Body of pancreas (tissue), 4 donors: ENCODE data around the gene NT5DC3. TPM values are rescaled to one million over a fixed set of nuclear protein-coding genes. Genes with fewer than 3 reads are reported as not detected.

ENCODE experiments used
- ATAC-seq: fragments of 150-250 bp; one replicate; pipeline ENCODE4 v1.9.1; 2016
- DNase-seq, 4 donors: peaks; one replicate each; pipeline ENCODE4 v3.0.0-alpha.2; 2019
- H3K27ac ChIP-seq, 4 donors: fragments of 200-600 bp; sonication (generic); 1 replicate in 3 of 4; 2 replicates in 1 of 4; pipeline versions ENCODE4 v1.5.1 to v1.6.1; 2016 to 2019; ENCODE audit warnings: mild to moderate bottlenecking in 1 of 4, mixed read lengths in 1 of 4, moderate library complexity in 1 of 4
- H3K27me3 ChIP-seq, 2 donors: fragments of 200-600 bp; sonication (generic); one replicate each; pipeline ENCODE4 v1.6.0; 2016; ENCODE audit warnings: mild to moderate bottlenecking in 1 of 2
- H3K36me3 ChIP-seq, 2 donors: fragments of 200-600 bp; sonication (generic); replicated peaks in 1 of 2; 2 replicates each; pipeline ENCODE4 v1.5.1; 2016; ENCODE audit warnings: low read depth in 2 of 2; ENCODE audit not compliant: insufficient read depth in 1 of 2
- H3K4me1 ChIP-seq: fragments of 200-600 bp; sonication (generic); one replicate; pipeline ENCODE4 v1.6.0; 2016
- H3K4me3 ChIP-seq, 2 donors: fragments of 200-600 bp; sonication (generic); 1 replicate in 1 of 2; 2 replicates in 1 of 2; pipeline ENCODE4 v1.5.1; 2016 to 2019
- H3K9me3 ChIP-seq, 3 donors: fragments of 200-600 bp; sonication (generic); 1 replicate in 2 of 3; 2 replicates in 1 of 3; pipeline ENCODE4 v1.5.1; 2016
- POLR2A ChIP-seq, 3 donors: fragments of 450-650 bp; IDR thresholded peaks; one replicate each; pipeline ENCODE4 v1.6.1; 2016; ENCODE audit warnings: antibody characterized with exemption in 3 of 3, mild to moderate bottlenecking in 2 of 3
- WGBS, 2 donors: methylation state at CpG; one replicate each; pipeline ENCODE4 v1.1.5; 2017; 5-methylcytosine and 5-hydroxymethylcytosine counted together
- intact Hi-C: fragments of 100-400 bp; cut with DNase I; formaldehyde crosslinking; loops from one replicate; pipeline ENCODE4 v1.15.1; 2023
- total RNA-seq, 2 donors: library from RNA; depleted of rRNA; stranded (reverse); fragments of >200 nt; gene quantifications; one replicate each; pipeline ENCODE4 v1.1.0, GENCODE V29; 2016
- TF ChIP-seq, protein P1 (sequence below), 7 experiments: fragments of 450-650 bp in 4 of 7; fragments of 200-600 bp in 3 of 7; sonication (generic) in 3 of 7; IDR thresholded peaks; one replicate each; pipeline ENCODE4 v1.5.1; 2016 to 2019; ENCODE audit warnings: antibody characterized with exemption in 7 of 7

Gene NT5DC3
- total RNA-seq, 2 donors from 2014 or later: 5.2 to 14.5 TPM

DNA sequence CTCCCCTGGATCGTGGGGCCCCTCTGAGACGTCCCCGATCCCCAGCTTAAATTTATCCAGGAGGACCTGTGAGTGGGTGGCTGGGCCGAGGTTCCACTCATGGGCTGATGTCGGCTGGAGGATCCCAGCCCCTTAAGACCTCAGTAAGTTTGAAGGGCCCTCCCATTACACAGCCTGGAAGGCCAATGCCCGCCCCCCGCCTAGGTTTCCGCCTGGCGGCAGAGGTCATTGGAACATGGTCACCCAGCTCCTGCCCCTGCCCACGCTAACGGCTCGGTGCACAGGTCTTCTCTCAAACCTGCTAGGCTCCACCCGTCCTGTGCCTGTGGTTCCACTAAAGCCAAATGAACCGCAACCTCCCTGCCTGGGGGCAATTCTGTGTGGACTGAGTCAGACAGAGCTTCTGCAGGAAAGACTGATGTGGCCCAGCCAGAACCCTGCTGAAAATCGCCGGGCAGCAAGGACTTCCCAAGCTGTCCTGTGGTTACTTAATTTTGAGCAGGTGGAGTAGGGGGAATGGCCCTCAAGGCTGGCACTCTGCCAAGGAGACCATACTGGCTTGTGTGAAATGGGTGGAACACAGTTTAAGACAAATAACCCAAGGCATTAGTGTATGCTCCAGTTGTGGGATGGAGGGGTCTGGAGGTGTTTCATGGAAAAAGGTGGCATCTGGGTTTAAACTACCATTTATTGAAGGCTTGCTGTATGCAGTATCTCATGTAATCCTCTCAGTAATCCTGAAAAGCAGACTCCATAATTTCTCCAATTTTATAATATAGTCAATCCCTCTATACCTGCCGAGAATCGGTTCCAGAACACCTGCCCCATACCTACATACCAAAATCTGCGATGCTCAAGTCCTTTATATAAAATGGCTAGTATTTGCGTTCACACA lies 903 bp upstream of the NT5DC3 start:
- Histone ChIP-seq H3K9me3 (no peaks in the 10 kb centered on the region), H3K4me3 (peak overlapping the region; percentile 37 to 64), H3K27me3 (no peaks in the 10 kb centered on the region), H3K27ac (peak overlapping the region; percentile 30 to 87 (median 76)), H3K4me1 (peaks cover 27% of the 10 kb centered on the region), H3K36me3 (no peaks in the 10 kb centered on the region)
- ATAC-seq (peak; percentile 10), DNase-seq (peak; percentile 38 to 57 (median 46))
- WGBS, 2 donors: 28 to 39% methylated on average over 17 to 20 of the region's 20 CpGs
- TF ChIP-seq, protein P1, sequence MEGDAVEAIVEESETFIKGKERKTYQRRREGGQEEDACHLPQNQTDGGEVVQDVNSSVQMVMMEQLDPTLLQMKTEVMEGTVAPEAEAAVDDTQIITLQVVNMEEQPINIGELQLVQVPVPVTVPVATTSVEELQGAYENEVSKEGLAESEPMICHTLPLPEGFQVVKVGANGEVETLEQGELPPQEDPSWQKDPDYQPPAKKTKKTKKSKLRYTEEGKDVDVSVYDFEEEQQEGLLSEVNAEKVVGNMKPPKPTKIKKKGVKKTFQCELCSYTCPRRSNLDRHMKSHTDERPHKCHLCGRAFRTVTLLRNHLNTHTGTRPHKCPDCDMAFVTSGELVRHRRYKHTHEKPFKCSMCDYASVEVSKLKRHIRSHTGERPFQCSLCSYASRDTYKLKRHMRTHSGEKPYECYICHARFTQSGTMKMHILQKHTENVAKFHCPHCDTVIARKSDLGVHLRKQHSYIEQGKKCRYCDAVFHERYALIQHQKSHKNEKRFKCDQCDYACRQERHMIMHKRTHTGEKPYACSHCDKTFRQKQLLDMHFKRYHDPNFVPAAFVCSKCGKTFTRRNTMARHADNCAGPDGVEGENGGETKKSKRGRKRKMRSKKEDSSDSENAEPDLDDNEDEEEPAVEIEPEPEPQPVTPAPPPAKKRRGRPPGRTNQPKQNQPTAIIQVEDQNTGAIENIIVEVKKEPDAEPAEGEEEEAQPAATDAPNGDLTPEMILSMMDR (IDR thresholded peaks at IDR 0.05): peak in 1 of 7 experiments; percentile 15
- no peak for TF ChIP-seq POLR2A (IDR thresholded peaks at IDR 0.05)
- intact Hi-C loops: no loop called here

GRCh38 chr12:103840462-103840875 lies 565 bp downstream of the NT5DC3 start:
- ATAC-seq: peak; percentile 2
- Histone ChIP-seq H3K36me3 (no peaks in the 10 kb centered on the region), H3K27me3 (no peaks in the 10 kb centered on the region), H3K4me3 (peak overlapping the region; percentile 63 to 64), H3K9me3 (no peaks in the 10 kb centered on the region), H3K27ac (peak overlapping the region; percentile 63 to 87 (median 76)), H3K4me1 (peaks cover 27% of the 10 kb centered on the region)
- DNase-seq: peak in 2 of 4 donors; percentile 33 to 38
- intact Hi-C loops: no loop called here
- TF ChIP-seq, protein P1 (IDR thresholded peaks at IDR 0.05): no peak
- no peak for TF ChIP-seq POLR2A (IDR thresholded peaks at IDR 0.05)
- WGBS, 2 donors: 1 to 2% methylated on average over 9 to 29 of the region's 29 CpGs

GRCh38 chr12:103839609-103840461 lies 1.2 kb downstream of the NT5DC3 start:
- Histone ChIP-seq H3K4me3 (peak overlapping the region in 1 of 2 donors; percentile 63), H3K27me3 (no peaks in the 10 kb centered on the region), H3K36me3 (no peaks in the 10 kb centered on the region), H3K9me3 (no peaks in the 10 kb centered on the region), H3K27ac (peak overlapping the region in 1 of 4 donors; percentile 52), H3K4me1 (peaks cover 27% of the 10 kb centered on the region)
- DNase-seq (no peak), ATAC-seq (no peak)
- TF ChIP-seq, protein P1 (IDR thresholded peaks at IDR 0.05): no peak
- TF ChIP-seq POLR2A (IDR thresholded peaks at IDR 0.05): no peak
- 27 to 42% methylated on average over 14 of the region's 14 CpGs for WGBS, 2 donors
- intact Hi-C loops: no loop called here

DNA sequence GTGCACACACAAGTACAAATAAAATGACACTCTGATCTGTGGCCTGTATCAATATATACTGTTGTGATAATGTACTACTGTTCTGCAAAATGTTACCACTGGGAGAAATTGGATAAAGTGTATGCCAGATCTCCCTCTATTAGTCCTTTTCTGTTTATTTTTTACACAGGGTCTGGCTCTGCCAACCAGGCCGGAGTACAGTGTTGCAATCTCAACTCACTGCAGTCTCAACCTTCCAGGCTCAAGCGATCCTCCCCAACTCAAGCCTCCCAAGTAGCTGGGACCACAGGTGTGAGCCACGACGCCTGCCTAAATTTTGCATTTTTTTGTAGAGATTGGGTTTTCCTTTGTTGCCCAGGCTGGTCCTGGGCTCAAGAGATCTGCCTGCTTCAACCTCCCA lies 1.9 kb downstream of the NT5DC3 start:
- Histone ChIP-seq H3K27ac (peak overlapping the region in 2 of 4 donors; percentile 46 to 52), H3K36me3 (no peaks in the 10 kb centered on the region), H3K4me3 (no peak overlapping the region), H3K4me1 (peaks cover 27% of the 10 kb centered on the region), H3K27me3 (no peaks in the 10 kb centered on the region), H3K9me3 (no peaks in the 10 kb centered on the region)
- ATAC-seq: no peak
- TF ChIP-seq POLR2A (IDR thresholded peaks at IDR 0.05): no peak
- TF ChIP-seq, protein P1 (IDR thresholded peaks at IDR 0.05): no peak
- intact Hi-C loops: no loop called here
- 20 to 27% methylated on average over 4 of the region's 4 CpGs for WGBS, 2 donors
- peak in 3 of 4 donors; percentile 40 to 52 (median 49) for DNase-seq
